ENCODE results near the gene POLN.
A peak's percentile ranks its signal among the peaks of the same experiment; 100 is the strongest.

Gene POLN

DNA sequence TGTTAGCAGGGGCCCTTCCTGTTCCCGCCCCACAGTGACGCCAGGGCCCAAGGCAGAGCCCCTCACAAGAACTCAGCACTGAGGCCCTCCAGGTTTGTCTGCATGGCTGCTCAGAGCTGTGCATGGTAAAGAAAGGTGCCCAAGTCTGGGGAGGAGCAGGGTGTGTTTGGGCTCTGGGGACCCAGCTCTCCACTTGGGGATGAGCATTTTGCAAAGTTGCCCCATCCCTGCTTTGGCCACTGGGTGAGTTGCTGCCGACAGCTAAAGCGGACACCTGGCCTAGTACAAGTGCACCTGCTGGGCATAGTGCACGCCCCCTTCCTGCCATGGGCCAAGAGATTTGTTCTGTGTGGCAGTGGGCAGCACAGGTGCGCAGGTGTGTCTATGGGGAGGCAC, 22.0 kb upstream of the POLN start:
- DNase-seq (ENCODE audit: low read depth) = no peak

DNA sequence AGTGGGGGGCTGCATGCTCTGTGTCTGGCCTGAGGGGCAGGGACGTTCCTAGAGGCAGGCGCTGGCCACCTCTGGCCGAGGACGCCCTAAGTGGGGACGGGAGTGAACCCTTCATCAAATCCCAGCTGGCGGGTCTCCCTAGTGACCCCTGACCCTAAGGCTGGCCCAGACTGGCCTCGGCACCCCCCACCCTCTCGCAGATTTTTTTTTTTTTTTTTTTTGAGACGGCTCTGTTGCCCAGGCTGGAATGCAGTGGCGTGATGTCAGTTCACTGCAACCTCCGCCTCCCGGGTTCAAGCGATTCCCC, 21.0 kb upstream of the POLN start:
- DNase-seq (ENCODE audit: low read depth) = no peak

DNA sequence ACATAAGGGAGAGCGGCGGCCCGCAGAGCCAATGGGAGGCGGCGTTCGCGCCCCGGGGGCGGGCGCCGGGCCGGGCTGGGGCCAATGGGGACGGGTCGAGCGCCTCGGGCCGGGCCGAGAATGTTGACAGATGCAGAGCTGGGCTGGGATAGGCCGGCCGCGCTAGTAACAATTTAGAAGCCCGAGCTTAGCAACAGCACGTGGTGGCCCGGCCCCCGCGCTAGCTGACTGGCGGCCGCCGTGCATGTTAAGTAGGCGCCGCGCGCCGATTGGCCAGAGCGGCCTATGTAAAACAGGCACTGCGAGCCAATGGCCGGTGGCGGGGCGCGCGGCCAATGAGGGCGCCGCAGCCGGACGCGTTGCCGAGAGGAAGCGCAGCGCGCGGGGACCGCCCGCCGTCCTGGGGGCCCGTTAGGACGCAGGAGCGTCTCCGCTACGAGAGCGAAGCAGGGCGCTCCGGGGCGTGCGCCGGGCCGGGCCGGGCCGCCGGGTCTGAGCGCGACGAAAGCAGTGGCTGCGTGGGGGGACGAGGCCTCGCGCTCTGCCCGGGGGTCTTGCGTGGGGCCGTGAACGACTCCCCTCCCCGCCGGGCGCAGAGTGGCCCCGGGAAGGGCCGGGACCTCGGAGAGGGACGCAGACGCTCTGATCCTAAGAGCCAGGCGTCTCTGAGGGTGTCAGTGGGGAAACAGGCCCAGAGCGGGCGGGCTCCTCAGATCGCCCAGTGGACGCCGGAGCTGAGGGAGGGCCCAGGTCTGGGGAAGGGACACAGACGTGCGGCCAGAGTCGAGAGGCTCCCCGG, 20.4 kb upstream of the POLN start:
- DNase-seq (ENCODE audit: low read depth) = peak; percentile 98

- no peak for DNase-seq (ENCODE audit: low read depth)
Measured at GRCh38 chr4:2261853-2262144, 19.9 kb upstream of the POLN start, which contains the start of gene MXD4. Gene MXD4, minus strand, starts transcription at chr4:2262109. Its CDS starts 129 bp downstream, at chr4:2261980.

DNA sequence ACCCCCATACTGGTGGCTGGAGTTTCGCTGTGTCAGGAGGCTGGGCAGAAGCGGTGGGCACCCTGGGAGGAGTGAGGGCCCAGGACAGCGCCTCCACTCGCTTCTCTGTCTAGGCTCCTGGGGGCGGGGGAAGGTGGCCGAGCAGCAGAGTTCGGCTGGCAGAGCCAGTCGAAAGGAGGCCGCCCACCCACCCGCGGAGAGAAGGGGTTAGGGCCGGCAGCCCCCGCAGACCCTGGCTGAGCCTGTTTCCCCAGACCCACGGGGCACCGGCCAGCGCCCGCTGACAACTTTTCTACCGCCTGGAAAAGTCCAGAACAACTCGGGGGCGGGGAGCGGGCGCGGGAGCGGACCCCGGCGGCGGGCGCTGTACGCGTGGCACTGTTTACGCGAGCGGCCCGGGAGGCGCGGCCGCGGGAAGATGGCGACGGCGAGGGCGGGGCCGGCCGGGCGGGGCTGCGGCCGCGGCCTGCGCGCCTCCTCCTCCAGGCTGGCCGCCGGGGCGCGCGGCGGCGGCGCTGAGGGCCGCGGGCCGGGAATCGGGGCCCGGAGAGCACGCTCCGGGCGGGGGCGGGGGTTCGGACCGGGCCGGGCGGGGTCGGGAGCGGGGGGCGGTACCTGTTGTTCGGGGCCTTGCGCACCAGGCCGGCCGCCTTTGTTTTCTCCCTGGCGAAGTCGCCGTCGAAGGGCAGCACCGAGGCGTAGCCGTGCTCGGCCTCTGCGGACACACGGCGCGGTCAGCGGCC, 19.4 kb upstream of the POLN start:
- peak; percentile 50 for DNase-seq (ENCODE audit: low read depth)

GRCh38 chr4:2260344-2261109, 18.6 kb upstream of the POLN start:
- no peak for DNase-seq (ENCODE audit: low read depth)

GRCh38 chr4:2259541-2260343, 17.8 kb upstream of the POLN start:
- no peak for DNase-seq (ENCODE audit: low read depth)

- no peak for DNase-seq (ENCODE audit: low read depth)
Measured at GRCh38 chr4:2259036-2259540, 17.2 kb upstream of the POLN start.

DNA sequence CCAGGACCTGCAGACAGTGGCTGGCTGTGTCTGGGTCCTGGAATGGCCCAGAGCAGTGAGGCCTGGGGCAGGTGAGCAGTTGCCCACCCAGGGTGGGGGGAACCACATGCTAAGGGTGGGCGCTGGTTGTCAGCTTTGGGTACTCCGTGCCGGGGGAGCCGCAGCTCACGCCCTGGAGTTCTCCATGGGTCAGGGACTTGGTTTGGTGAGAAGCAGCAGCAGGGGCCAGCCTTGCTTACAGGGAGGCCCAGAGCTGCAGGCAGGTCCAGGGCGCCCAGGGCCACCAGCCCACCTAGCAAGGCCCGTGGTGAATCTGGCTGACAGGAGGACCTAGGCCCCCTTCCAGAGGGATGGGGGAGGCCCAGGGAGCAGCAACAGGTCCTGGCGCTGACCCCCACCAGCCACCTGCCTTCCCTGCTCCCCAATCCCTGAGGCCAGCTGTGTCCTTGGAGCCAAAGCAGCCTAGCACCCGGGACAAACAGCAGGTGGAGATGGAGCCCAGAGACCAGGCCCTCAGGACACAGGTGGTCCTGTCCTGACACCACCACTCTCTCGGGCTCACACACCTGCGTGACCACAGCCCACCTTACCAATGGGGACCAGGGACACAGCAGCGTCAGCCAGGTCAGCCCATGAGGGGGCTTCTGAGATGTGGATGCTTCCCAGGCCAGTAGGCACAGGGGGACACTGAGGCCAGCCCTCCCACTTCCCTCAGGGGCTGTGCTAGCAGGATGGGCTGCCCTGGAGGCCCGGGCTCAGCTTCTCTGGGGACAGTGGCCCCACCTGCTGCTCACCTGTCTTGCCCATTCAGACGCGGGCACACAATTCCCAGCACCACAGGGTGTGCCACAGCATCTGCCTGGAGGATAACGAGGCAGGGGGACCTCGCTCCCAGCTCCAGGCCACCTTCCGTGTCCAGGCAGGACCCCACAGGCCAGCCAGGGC, 16.4 kb upstream of the POLN start:
- DNase-seq (ENCODE audit: low read depth) = no peak

DNA sequence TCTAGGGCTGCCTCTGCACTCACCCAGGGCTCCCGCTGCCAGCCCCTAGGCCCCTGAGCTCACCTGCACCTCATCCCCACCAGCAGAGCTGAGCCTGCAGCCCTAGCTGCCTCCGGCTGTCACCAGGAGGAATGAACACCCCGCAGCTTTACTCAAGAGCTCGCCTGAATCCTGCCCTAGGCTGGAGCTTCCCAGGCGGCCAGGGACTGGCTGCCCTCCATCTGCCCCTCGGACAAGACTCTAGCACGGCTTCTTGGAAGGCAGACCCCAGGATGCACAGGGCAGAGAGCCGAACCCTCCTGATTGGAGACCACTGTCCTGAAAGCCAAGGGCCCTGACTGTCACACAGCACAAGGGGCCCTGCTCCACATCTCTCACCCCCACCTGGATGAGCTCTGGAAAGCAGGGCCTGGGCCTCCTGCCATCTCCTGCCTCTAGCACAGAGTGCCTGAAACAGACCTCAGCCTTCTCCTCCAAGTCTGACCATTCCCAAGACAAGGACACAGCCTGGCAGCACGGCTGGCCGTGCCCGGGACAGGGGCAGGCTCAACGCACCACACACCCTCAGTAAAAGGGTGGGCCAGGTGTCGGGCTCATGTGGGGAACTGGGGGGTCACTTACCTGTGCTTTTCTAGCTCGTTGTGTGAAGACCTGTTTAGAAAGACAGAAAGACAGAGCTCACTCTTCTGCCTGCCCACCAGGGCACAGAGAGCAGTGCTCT, 15.6 kb upstream of the POLN start:
- no peak for DNase-seq (ENCODE audit: low read depth)

DNA sequence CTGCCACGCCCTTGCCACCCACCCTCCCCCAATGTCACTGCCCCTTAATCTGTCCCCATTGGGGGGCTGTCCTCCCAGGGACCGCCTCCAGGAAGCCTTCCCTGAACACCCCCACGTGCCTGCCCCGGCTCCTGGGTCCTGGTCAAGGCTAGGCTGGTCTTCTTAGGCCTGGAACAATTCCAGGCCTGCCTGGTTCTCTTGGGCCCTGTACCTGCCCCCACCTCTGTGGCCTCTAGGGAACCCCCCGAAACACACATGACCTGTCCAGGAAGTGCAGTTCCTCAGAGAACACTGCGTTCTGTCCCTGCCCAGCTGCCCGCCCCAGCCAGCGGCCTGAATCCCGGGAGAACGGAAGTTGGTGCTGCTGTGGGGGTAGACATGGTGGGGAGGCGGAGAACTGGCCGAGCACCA, 14.9 kb upstream of the POLN start:
- no peak for DNase-seq (ENCODE audit: low read depth)

- DNase-seq (ENCODE audit: low read depth) = no peak
Measured at GRCh38 chr4:2256156-2256731, 14.3 kb upstream of the POLN start.

DNA sequence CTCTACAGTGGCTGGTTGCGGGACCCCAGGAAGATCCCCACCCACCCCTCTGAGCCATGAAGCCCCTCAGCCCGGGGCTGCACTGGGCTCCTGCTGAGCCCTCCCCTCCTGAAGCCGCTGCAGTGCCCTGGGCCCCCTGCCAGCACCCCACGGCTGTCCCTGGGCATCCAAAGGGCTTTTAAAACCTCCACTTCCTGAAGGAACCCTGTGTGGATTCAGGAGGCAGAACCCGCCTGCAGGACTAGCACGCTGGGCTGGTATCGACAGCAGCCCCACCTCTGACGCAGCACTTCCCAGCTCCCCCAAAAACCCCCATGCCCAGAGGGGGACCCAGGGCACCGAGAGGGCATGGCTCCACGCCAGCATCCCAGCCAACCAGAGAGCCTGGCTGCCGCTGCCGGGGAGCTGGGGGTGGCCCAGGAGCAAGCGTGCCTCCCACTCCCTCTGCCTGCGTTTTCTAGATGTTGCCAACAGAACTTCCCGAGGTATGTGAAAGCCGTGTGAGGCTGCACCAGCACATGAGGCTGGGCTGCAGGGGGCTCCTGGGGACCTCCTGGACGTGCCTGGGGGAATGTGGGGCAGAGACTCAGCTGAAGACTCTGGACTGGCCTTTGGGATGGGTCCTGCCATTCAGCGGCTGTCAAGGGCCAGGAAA, 13.7 kb upstream of the POLN start:
- DNase-seq (ENCODE audit: low read depth) = no peak

DNA sequence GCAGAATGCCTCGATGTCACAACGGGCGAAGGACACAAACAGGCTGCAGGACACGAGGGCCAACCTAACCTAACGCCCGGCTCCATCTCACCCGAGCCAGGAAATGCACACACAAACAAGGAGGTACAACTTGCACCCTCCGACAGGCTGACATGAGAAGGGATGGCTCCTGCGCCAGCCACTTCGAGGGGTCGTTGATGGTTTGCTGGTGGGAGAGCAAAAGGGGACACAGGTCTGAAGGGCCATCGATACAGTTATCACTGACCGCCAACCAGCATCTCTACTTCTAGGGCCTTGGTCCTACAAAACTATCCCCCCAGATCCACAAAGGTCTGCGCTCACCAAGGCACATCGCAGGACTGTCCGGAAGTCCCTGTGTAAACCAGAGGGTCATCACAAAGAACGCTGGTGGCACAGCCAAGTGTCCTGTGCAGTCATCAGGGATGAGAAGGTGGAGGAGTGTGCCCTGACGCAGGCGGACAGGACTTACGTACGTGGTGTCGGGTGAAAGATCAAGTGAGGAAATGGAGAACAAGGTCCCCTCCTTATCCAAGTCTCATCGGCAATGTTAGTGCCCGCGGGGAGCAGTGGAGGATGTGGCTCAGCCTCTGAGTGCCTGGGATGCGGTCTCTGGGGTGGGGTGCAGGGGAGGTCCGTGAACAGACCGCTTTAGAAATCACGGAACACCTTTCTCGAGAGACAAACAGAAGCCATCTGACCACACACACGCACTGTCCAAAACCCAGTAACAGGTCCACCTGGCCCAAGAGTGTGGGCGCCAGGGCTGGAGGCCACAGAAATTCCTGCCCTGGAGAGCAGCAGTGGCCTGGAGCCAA, 13.0 kb upstream of the POLN start:
- no peak for DNase-seq (ENCODE audit: low read depth)

- DNase-seq (ENCODE audit: low read depth) = no peak
Measured at GRCh38 chr4:2253160-2254084, 11.5 kb upstream of the POLN start.

- DNase-seq (ENCODE audit: low read depth) = no peak
Measured at GRCh38 chr4:2252530-2253091, 10.7 kb upstream of the POLN start.
